Karpas-422 (cell line): ENCODE results near the gene COA8. TPM values are rescaled to one million over a fixed set of nuclear protein-coding genes. Genes with fewer than 3 reads are reported as not detected.

ENCODE experiments used
- DNase-seq: peaks from one replicate; pipeline ENCODE4 v3.0.0-alpha.2; 2015
- H2AFZ ChIP-seq: fragments of 200-600 bp; sonication (generic); 2 replicates; pipeline ENCODE4 v1.6.1; 2014; ENCODE audit warnings: antibody characterized with exemption, low read length, mixed read lengths
- H3K27ac ChIP-seq: fragments of 200-600 bp; sonication (generic); 2 replicates; pipeline ENCODE4 v1.5.1; 2014; ENCODE audit warnings: mild to moderate bottlenecking, low read length, moderate library complexity
- H3K27me3 ChIP-seq: fragments of 200-600 bp; sonication (generic); 2 replicates; pipeline ENCODE4 v1.6.1; 2014; ENCODE audit warnings: low read length, mixed read lengths
- H3K36me3 ChIP-seq: fragments of 200-600 bp; sonication (generic); 2 replicates; pipeline ENCODE4 v1.6.1; 2014; ENCODE audit warnings: low read length, mixed read lengths; ENCODE audit not compliant: insufficient read depth
- H3K4me1 ChIP-seq: fragments of 200-600 bp; sonication (generic); 2 replicates; pipeline ENCODE4 v1.6.1; 2014; ENCODE audit warnings: mild to moderate bottlenecking, low read length, mixed read lengths
- H3K4me2 ChIP-seq: fragments of 200-600 bp; sonication (generic); 2 replicates; pipeline ENCODE4 v1.6.1; 2014; ENCODE audit warnings: low read length, low read depth, mild to moderate bottlenecking; ENCODE audit not compliant: poor library complexity, severe bottlenecking
- H3K4me3 ChIP-seq: fragments of 200-600 bp; sonication (generic); 2 replicates; pipeline ENCODE4 v1.5.1; 2014; ENCODE audit warnings: mild to moderate bottlenecking, antibody characterized with exemption, low read length, mixed read lengths
- H3K79me2 ChIP-seq: fragments of 200-600 bp; sonication (generic); 2 replicates; pipeline ENCODE4 v1.6.1; 2014; ENCODE audit warnings: mild to moderate bottlenecking, low read length, mixed read lengths
- H3K9ac ChIP-seq: fragments of 200-600 bp; sonication (generic); 2 replicates; pipeline ENCODE4 v1.6.0; 2014; ENCODE audit warnings: low read length
- H3K9me2 ChIP-seq: fragments of 200-600 bp; sonication (generic), shearing (Covaris generic); replicated peaks from 2 replicates; pipeline ENCODE4 v1.6.0; 2014; ENCODE audit warnings: mild to moderate bottlenecking, low read length, moderate library complexity; ENCODE audit not compliant: insufficient read depth
- H3K9me3 ChIP-seq: fragments of 300-700, 200-600 bp; sonication (generic); 2 replicates; pipeline ENCODE4 v1.6.1; 2014; ENCODE audit warnings: low read length, mixed read lengths
- H4K20me1 ChIP-seq: fragments of 200-600 bp; sonication (generic); 2 replicates; pipeline ENCODE4 v1.6.1; 2014; ENCODE audit warnings: mild to moderate bottlenecking, antibody characterized with exemption, low read length, low read depth; ENCODE audit not compliant: insufficient read depth
- total RNA-seq: library from RNA; depleted of rRNA; stranded (reverse); fragments of >200 nt; shearing (Covaris generic); gene quantifications from 2 replicates; pipeline ENCODE4 v1.2.3, GENCODE V29; 2014; ENCODE audit warnings: low replicate concordance

The COA8 gene
- total RNA-seq, 1 experiment from 2014 or later, result 62.9 TPM

- H3K27me3 ChIP-seq, result no peaks in the 10 kb centered on the region
- no peaks in the 10 kb centered on the region for H4K20me1 ChIP-seq
- no peaks in the 10 kb centered on the region for H3K9me2 ChIP-seq
- H3K79me2 ChIP-seq, result no peaks in the 10 kb centered on the region
- H3K9ac ChIP-seq, result peak overlapping the region; percentile 71
- peaks cover 35% of the 10 kb centered on the region for H3K4me1 ChIP-seq
- H3K9me3 ChIP-seq, result no peaks in the 10 kb centered on the region
- no peaks in the 10 kb centered on the region for H3K36me3 ChIP-seq
- peak overlapping the region; percentile 62 for H3K27ac ChIP-seq
- no peak overlapping the region for H2AFZ ChIP-seq
- H3K4me2 ChIP-seq, result peak overlapping the region; percentile 79
- peak; percentile 62 for DNase-seq
- H3K4me3 ChIP-seq, result peak overlapping the region; percentile 69; the same call in 1 of the 2 replicates
Measured at GRCh38 chr14:103519043-103519836, 43.5 kb upstream of the COA8 start.

- DNase-seq, result no peak
- no peaks in the 10 kb centered on the region for H3K27me3 ChIP-seq
- H3K4me1 ChIP-seq, result peaks cover 41% of the 10 kb centered on the region
- peak overlapping the region; percentile 71; the same call in 1 of the 2 replicates for H3K9ac ChIP-seq
- no peaks in the 10 kb centered on the region for H3K36me3 ChIP-seq
- peak overlapping the region; percentile 69; the same call in 1 of the 2 replicates for H3K4me3 ChIP-seq
- peak overlapping the region; percentile 79 for H3K4me2 ChIP-seq
- H3K9me2 ChIP-seq, result no peaks in the 10 kb centered on the region
- no peaks in the 10 kb centered on the region for H3K79me2 ChIP-seq
- H4K20me1 ChIP-seq, result no peaks in the 10 kb centered on the region
- H2AFZ ChIP-seq, result no peak overlapping the region
- no peaks in the 10 kb centered on the region for H3K9me3 ChIP-seq
- H3K27ac ChIP-seq, result peak overlapping the region; percentile 62
Measured at GRCh38 chr14:103519837-103520212, 42.9 kb upstream of the COA8 start.

GRCh38 chr14:103520269-103520656, 42.5 kb upstream of the COA8 start:
- peaks cover 44% of the 10 kb centered on the region for H3K4me1 ChIP-seq
- no peaks in the 10 kb centered on the region for H3K9me3 ChIP-seq
- H2AFZ ChIP-seq, result peak overlapping the region; percentile 54; the same call in 1 of the 2 replicates
- no peaks in the 10 kb centered on the region for H3K27me3 ChIP-seq
- peak; percentile 81 for DNase-seq
- H4K20me1 ChIP-seq, result no peaks in the 10 kb centered on the region
- H3K79me2 ChIP-seq, result no peaks in the 10 kb centered on the region
- H3K9ac ChIP-seq, result peak overlapping the region; percentile 71
- peak overlapping the region; percentile 69 for H3K4me3 ChIP-seq
- H3K27ac ChIP-seq, result peak overlapping the region; percentile 62
- H3K36me3 ChIP-seq, result no peaks in the 10 kb centered on the region
- no peaks in the 10 kb centered on the region for H3K9me2 ChIP-seq
- H3K4me2 ChIP-seq, result peak overlapping the region; percentile 79

- H3K9me2 ChIP-seq, result no peaks in the 10 kb centered on the region
- no peaks in the 10 kb centered on the region for H3K36me3 ChIP-seq
- no peaks in the 10 kb centered on the region for H3K79me2 ChIP-seq
- peaks cover 44% of the 10 kb centered on the region for H3K4me1 ChIP-seq
- H2AFZ ChIP-seq, result peak overlapping the region; percentile 54; the same call in 1 of the 2 replicates
- no peaks in the 10 kb centered on the region for H3K9me3 ChIP-seq
- H3K4me2 ChIP-seq, result peak overlapping the region; percentile 79
- H4K20me1 ChIP-seq, result no peaks in the 10 kb centered on the region
- H3K27ac ChIP-seq, result peak overlapping the region; percentile 62
- DNase-seq, result peak; percentile 94
- peak overlapping the region; percentile 71 for H3K9ac ChIP-seq
- H3K27me3 ChIP-seq, result no peaks in the 10 kb centered on the region
- H3K4me3 ChIP-seq, result peak overlapping the region; percentile 69
Measured at GRCh38 chr14:103520657-103521437, 41.9 kb upstream of the COA8 start.

- Histone ChIP-seq H3K9me3 (no peaks in the 10 kb centered on the region), H3K4me1 (peaks cover 44% of the 10 kb centered on the region), H3K4me3 (peak overlapping the region; percentile 69; the same call in 1 of the 2 replicates), H3K4me2 (peak overlapping the region; percentile 79), H4K20me1 (no peaks in the 10 kb centered on the region), H2AFZ (peak overlapping the region; percentile 54; the same call in 1 of the 2 replicates), H3K27me3 (no peaks in the 10 kb centered on the region), H3K36me3 (no peaks in the 10 kb centered on the region), H3K9me2 (no peaks in the 10 kb centered on the region), H3K9ac (peak overlapping the region; percentile 71), H3K27ac (no peak overlapping the region), H3K79me2 (no peaks in the 10 kb centered on the region)
- DNase-seq, result no peak
Measured at GRCh38 chr14:103521438-103521950, 41.3 kb upstream of the COA8 start.

GRCh38 chr14:103521951-103522563, 40.7 kb upstream of the COA8 start:
- Histone ChIP-seq H3K9ac (no peak overlapping the region), H3K9me3 (no peaks in the 10 kb centered on the region), H3K9me2 (no peaks in the 10 kb centered on the region), H3K36me3 (no peaks in the 10 kb centered on the region), H3K4me2 (no peak overlapping the region), H3K27ac (no peak overlapping the region), H3K4me3 (no peak overlapping the region), H3K4me1 (peaks cover 46% of the 10 kb centered on the region), H3K79me2 (no peaks in the 10 kb centered on the region), H3K27me3 (no peaks in the 10 kb centered on the region), H4K20me1 (no peaks in the 10 kb centered on the region), H2AFZ (no peak overlapping the region)
- no peak for DNase-seq

- Histone ChIP-seq H3K79me2 (no peaks in the 10 kb centered on the region), H3K27ac (no peak within 1 kb of the TSS), H3K27me3 (no peaks in the 10 kb centered on the region), H3K4me2 (peak within 1 kb of the TSS; percentile 79), H3K9ac (peak within 1 kb of the TSS; percentile 71; the same call in 1 of the 2 replicates), H3K9me3 (no peaks in the 10 kb centered on the region), H3K36me3 (no peaks in the 10 kb centered on the region), H2AFZ (no peak within 1 kb of the TSS), H3K9me2 (no peaks in the 10 kb centered on the region), H4K20me1 (no peaks in the 10 kb centered on the region), H3K4me3 (no peak within 1 kb of the TSS; the same call in 1 of the 2 replicates), H3K4me1 (peaks cover 54% of the 10 kb centered on the region)
- no peak for DNase-seq
Measured at GRCh38 chr14:103522649-103523574, 39.8 kb upstream of the COA8 start, which contains the start of gene CKB. TSS of gene CKB (minus strand) at chr14:103522830. CDS start at chr14:103522493, 337 bp downstream.
